Pericardium fibroblast (primary cell): ENCODE measurements around the gene PEAR1. TPM values are rescaled to one million over a fixed set of nuclear protein-coding genes. Genes with fewer than 3 reads are reported as not detected.

Experiments used
- total RNA-seq: library from RNA; depleted of rRNA; stranded (reverse); fragments of >200 nt; gene quantifications from 2 replicates; pipeline ENCODE4 v1.2.3, GENCODE V29; 2015

Gene PEAR1
- total RNA-seq: 20.1 and 23.8 TPM in 2 replicates

GRCh38 chr1:156893048-156893953 is at the start of gene PEAR1:
Gene PEAR1, plus strand, starts transcription at chr1:156893718. Its CDS starts 10,209 bp downstream, at chr1:156903927.

GRCh38 chr1:156858959-156859522 is 34.5 kb upstream of the PEAR1 start, which contains the start of gene INSRR:
Gene INSRR, minus strand, starts transcription at chr1:156859117. Its CDS starts 496 bp downstream, at chr1:156858621.

GRCh38 chr1:156860628-156861423 is 32.7 kb upstream of the PEAR1 start, which contains the start of gene NTRK1:
Gene NTRK1, plus strand, starts transcription at chr1:156860865. Its CDS starts 70 bp downstream, at chr1:156860935.

DNA sequence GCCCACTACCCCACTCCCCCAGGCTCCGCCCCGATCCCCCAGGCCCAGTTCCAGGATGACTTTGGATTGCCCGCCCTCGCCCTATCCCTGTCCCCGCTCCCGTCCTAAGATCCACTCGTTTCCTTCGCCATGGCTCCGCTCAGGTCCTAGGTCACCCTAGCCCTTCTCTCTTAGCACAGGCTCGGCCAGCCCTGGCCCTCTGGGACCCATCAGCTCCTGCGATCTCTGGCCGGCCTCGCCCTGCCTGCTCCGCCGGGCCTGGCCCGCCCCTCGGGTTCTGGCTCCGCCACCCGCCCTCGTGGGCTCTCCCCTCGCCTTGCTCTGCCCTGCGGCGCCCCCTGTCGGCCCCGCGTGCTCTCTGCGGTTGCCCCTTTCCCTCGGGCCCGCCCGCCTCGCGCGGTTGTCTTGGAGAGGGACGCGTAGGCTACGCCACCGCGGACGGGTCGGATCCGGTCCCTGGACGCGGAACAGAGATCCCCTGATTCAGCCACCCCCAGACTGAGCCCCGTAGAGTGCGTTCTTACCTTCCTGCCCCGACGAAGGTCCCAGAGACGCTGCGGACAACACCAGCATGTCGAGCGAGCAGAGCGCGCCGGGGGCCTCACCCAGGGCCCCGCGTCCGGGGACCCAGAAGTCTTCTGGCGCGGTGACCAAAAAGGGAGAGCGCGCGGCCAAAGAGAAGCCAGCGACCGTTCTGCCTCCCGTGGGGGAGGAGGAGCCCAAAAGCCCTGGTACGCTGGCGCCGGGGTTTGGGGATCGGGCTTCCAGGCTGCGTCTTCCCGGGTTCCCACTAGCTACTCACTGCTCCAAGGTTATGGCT is 26.9 kb downstream of the PEAR1 start, which contains the start of gene LRRC71:
TSS of gene LRRC71 (plus strand) at position 400 of the 820 bp plus-strand sequence. CDS start at position 572, 172 bp downstream.

Other genes with a start within 250 kb of the PEAR1 start
- gene NES, start 216.3 kb upstream of the PEAR1 start, total RNA-seq: 10.2 and 26.6 TPM in 2 replicates
- gene CRABP2, start 188.1 kb upstream of the PEAR1 start, total RNA-seq: 58.3 and 150 TPM in 2 replicates
- gene METTL25B, start 165.2 kb upstream of the PEAR1 start, total RNA-seq: 18.2 and 18.3 TPM in 2 replicates
- gene ISG20L2, start 165.0 kb upstream of the PEAR1 start, total RNA-seq: 14.9 and 21.5 TPM in 2 replicates
- gene MRPL24, start 152.6 kb upstream of the PEAR1 start, total RNA-seq: 52.3 and 57.1 TPM in 2 replicates
- 120 and 124 TPM in 2 replicates for gene HDGF, start 142.0 kb upstream of the PEAR1 start, total RNA-seq
- 30.3 and 42.1 TPM in 2 replicates for gene PRCC, start 126.2 kb upstream of the PEAR1 start, total RNA-seq
- gene SH2D2A, start 76.9 kb upstream of the PEAR1 start, total RNA-seq: 0.23 TPM in 1 of 2 replicates, not detected in the other
- not detected in 2 replicates for gene INSRR, start 34.6 kb upstream of the PEAR1 start, total RNA-seq
- gene NTRK1, start 32.9 kb upstream of the PEAR1 start, total RNA-seq: not detected in 2 replicates
- gene LRRC71, start 26.9 kb downstream of the PEAR1 start, total RNA-seq: not detected in 2 replicates
- gene ARHGEF11, start 152.0 kb downstream of the PEAR1 start, total RNA-seq: 20.2 and 24.9 TPM in 2 replicates
- gene ETV3L, start 206.1 kb downstream of the PEAR1 start, total RNA-seq: not detected in 2 replicates
- gene ETV3, start 244.7 kb downstream of the PEAR1 start, total RNA-seq: 8.2 and 9.2 TPM in 2 replicates